Activated T-helper 1 cell treated with anti-CD3 and anti-CD28 coated beads, Interleukin-12 subunit alpha, Interleukin-12 subunit beta, Interleukin-2, Interleukin-4 antibody, amounts not matched to agents 30 ng/mL and 10 ng/mL and 1 ng/mL, durations not matched to agents 14 hours and 24 hours and 36 hours (primary cell): ENCODE measurements around the gene NUDT15. TPM values are rescaled to one million over a fixed set of nuclear protein-coding genes. Genes with fewer than 3 reads are reported as not detected.

Experiments used
- DNase-seq: peaks from one replicate; pipeline ENCODE4 v3.0.0; 2021; ENCODE audit warnings: low spot score
- H3K27ac Mint-ChIP-seq: one replicate; pipeline ENCODE4 v1.8.0; 2021; ENCODE audit warnings: mild to moderate bottlenecking, mixed read lengths
- H3K27me3 Mint-ChIP-seq: one replicate; pipeline ENCODE4 v1.8.0; 2022; ENCODE audit warnings: mild to moderate bottlenecking, moderate library complexity, mixed read lengths; ENCODE audit not compliant: insufficient read depth
- H3K36me3 Mint-ChIP-seq: one replicate; pipeline ENCODE4 v1.8.0; 2021; ENCODE audit warnings: low read depth, mixed read lengths
- H3K4me1 Mint-ChIP-seq: one replicate; pipeline ENCODE4 v1.8.0; 2021; ENCODE audit warnings: low read depth, mixed read lengths
- H3K4me3 Mint-ChIP-seq: one replicate; pipeline ENCODE4 v1.8.0; 2021; ENCODE audit warnings: mild to moderate bottlenecking, moderate library complexity, mixed read lengths
- H3K9me3 Mint-ChIP-seq: one replicate; pipeline ENCODE4 v1.8.0; 2021; ENCODE audit warnings: mixed read lengths
- intact Hi-C: fragments of 100-400 bp; cut with micrococcal nuclease; formaldehyde crosslinking; loops from one replicate; pipeline ENCODE4 v1.15.1; 2024
- total RNA-seq: library from RNA; stranded (reverse); gene quantifications from 2 replicates; pipeline ENCODE4 v1.2.3, GENCODE V29; 2022

NUDT15 gene
- total RNA-seq, 1 donor from 2014 or later = 15.3 TPM

DNA sequence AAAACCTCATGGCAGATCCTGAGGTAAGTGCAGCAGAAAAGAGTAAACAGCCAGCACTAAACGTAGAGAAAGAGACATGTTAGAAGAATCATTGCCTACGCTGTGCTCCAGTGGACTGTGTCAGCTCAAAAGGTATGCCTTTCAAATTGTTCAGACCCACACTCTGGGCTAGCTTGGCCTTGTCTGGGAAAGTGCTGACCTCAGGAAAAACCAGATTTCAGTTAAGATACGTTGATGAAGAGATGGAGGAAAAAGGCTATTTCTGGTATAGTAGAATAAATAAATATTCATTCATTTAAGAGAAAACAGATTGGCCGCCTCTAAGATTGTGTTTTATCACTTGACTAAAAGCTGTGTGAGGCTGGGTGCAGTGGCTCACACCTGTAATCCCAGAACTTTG lies 26.8 kb upstream of the NUDT15 start:
- intact Hi-C loops = no loop called here
- no peak overlapping the region for H3K27ac Mint-ChIP-seq
- no peak overlapping the region for H3K4me3 Mint-ChIP-seq

DNA sequence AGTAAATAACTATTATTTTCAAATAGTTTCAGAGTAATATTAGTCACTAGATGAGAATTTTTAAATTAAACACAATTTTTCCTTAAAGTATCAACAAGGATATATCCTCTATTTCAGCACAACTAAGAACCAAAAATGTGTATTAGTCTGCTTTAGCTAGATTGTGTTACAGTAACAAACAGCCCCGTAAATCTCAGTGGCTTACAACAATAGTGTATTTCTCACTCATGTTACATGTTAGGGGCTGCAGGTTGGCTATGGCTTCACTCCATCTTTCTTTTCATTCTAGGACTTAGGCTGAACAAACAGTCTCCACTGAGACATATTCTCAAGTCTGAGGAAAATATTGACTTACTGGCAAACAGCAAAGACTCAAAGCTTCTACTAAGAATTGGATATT lies 24.9 kb upstream of the NUDT15 start:
- DNase-seq = no peak
- intact Hi-C loops = no loop called here
- no peaks in the 10 kb centered on the region for H3K36me3 Mint-ChIP-seq
- H3K9me3 Mint-ChIP-seq = peaks cover 4% of the 10 kb centered on the region
- H3K27ac Mint-ChIP-seq = no peak overlapping the region
- no peak overlapping the region for H3K4me3 Mint-ChIP-seq
- H3K4me1 Mint-ChIP-seq = no peaks in the 10 kb centered on the region
- H3K27me3 Mint-ChIP-seq = no peaks in the 10 kb centered on the region

More for the DNA sequence above, 26.8 kb upstream of the NUDT15 start:
- DNase-seq = no peak
- no peaks in the 10 kb centered on the region for H3K4me1 Mint-ChIP-seq
- H3K36me3 Mint-ChIP-seq = no peaks in the 10 kb centered on the region
- H3K9me3 Mint-ChIP-seq = peaks cover 4% of the 10 kb centered on the region
- H3K27me3 Mint-ChIP-seq = no peaks in the 10 kb centered on the region

DNA sequence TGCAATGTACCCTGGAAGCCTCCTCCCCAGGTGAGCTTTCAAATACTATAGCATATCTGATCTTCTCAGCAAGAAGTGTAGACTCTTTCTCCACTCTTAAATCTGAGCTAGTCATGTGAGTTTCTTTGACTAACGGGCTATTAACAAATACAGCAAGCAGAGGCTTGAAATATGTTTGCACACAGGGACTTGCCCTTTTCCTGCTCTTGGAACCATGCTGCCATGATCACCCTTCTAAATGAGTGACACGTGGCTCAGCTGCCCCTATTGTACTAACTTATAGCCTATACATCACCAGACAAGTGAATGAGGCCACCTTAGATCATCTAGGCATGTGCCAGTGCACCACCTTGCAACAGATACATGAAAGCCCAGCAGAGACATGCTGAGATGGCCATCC lies 23.2 kb upstream of the NUDT15 start:
- H3K9me3 Mint-ChIP-seq = peaks cover 4% of the 10 kb centered on the region
- no peaks in the 10 kb centered on the region for H3K27me3 Mint-ChIP-seq
- no peaks in the 10 kb centered on the region for H3K4me1 Mint-ChIP-seq
- intact Hi-C loops = no loop called here
- DNase-seq = no peak
- no peak overlapping the region for H3K4me3 Mint-ChIP-seq
- H3K27ac Mint-ChIP-seq = no peak overlapping the region
- H3K36me3 Mint-ChIP-seq = no peaks in the 10 kb centered on the region

DNA sequence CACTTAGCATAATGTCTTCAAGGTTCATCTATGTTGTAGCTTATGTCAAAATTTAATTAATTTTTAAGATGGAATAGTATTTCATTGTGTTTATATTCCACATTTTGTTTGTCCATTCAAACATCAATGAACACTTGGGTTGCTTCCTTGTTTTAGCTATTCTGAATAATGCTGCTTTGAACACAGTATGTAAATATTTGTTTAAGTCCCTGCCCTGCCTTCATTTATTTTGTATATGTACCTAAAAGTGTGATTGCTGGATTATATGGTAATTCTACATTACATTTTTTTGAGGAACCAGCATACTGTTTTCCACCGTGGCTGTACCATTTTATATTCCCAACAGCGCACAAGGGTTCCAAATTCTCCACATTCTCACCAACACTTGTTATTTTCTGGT lies 18.9 kb upstream of the NUDT15 start:
- DNase-seq = no peak
- Mint-ChIP-seq H3K4me3 (no peak overlapping the region), H3K27me3 (no peaks in the 10 kb centered on the region), H3K27ac (no peak overlapping the region), H3K4me1 (no peaks in the 10 kb centered on the region), H3K9me3 (no peaks in the 10 kb centered on the region), H3K36me3 (no peaks in the 10 kb centered on the region)
- intact Hi-C loops = no loop called here

DNA sequence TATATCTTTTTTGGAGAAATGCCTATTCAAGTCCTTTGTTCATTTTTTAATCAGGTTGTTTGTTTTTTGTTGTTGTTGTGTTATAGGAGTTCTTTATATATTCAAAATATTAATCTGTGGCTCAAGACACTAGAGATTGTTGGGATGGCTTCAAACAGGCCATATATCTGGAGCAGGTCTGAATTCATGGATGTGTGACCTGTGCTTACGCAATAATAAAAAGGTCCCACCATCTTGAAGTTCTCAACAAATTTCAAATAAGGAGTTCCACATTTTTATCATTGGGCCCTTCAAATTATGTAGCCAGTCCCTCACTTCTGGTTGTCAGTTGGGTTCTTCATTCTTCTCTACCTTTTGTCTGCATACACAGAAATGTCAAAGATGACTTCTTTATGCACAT lies 17.7 kb upstream of the NUDT15 start:
- intact Hi-C loops = no loop called here
- Mint-ChIP-seq H3K36me3 (no peaks in the 10 kb centered on the region), H3K27me3 (no peaks in the 10 kb centered on the region), H3K27ac (no peak overlapping the region), H3K9me3 (no peaks in the 10 kb centered on the region), H3K4me1 (no peaks in the 10 kb centered on the region), H3K4me3 (no peak overlapping the region)
- DNase-seq = no peak

DNA sequence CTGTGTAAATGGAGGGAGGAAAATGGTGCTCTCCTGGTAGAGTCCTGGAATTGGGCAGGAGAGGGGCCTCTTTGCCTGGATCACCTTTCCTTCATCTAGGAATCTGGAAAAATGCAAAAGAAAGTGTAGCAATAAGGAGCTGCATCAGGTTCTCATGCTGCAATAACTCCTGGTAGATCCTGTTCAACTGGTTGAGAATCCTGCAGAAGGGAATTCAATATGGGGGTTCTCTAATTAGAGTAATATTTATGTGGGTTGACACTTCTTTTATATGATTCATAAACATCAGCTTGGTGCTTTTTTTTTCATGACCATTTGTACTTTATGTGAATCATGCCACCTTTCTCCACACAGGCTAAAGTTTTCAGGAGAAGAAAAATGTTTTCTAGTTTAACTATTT lies 9.5 kb upstream of the NUDT15 start:
- H3K4me1 Mint-ChIP-seq = no peaks in the 10 kb centered on the region
- intact Hi-C loops = no loop called here
- H3K27ac Mint-ChIP-seq = no peak overlapping the region
- H3K9me3 Mint-ChIP-seq = peaks cover 16% of the 10 kb centered on the region
- DNase-seq = no peak
- peaks cover 17% of the 10 kb centered on the region for H3K36me3 Mint-ChIP-seq
- no peaks in the 10 kb centered on the region for H3K27me3 Mint-ChIP-seq
- no peak overlapping the region for H3K4me3 Mint-ChIP-seq

DNA sequence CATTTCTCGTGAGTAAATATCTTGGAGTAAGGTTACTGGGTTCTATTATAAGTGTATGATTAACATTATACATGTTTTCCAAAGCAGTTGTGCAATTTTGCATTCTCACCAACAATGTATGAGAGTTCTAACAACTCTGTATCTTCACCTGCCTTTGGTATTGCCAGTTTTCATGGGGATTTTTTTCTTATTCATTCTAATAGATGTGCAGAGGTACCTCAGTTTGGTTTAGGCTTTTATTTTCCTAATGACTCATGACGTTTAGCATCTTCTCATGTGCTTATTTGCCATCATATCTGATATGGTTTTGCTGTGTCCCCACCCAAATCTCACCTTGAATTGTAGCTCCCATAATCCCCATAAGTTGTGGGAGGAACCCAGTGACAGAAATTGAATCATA lies 7.7 kb upstream of the NUDT15 start:
- Mint-ChIP-seq H3K27ac (no peak overlapping the region), H3K9me3 (peaks cover 16% of the 10 kb centered on the region), H3K36me3 (peaks cover 21% of the 10 kb centered on the region)

DNA sequence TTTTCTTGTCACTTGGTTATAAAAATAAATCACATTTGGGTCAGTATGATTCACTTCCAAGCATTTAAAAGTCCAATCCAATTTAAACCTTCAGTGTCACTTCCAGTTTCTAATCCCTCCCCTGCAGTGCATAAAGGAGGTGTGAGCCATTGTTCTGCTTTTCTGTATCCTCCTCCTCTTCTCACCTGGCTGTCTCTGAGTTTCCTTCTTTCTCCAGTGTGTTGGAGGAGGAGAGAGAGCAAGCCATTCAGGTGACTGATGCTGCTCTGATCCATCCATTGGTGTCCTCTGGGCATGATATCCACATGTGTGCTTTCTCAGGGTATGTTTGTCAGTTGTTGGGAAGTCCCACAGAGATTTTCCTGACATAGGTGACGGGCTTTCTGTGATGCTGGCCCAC lies 1.2 kb downstream of the NUDT15 start:
- H3K9me3 Mint-ChIP-seq = no peaks in the 10 kb centered on the region
- peak overlapping the region; percentile 99 for H3K27ac Mint-ChIP-seq
- intact Hi-C loops = loop anchor here (1.0 to 5.0 kb wide), 9 partner anchors 195 to 1986 kb away; partner anchors contain the start of genes ESD, ITM2B, RB1 and ZC3H13
- H3K36me3 Mint-ChIP-seq = peaks cover 33% of the 10 kb centered on the region
- H3K4me1 Mint-ChIP-seq = peaks cover 58% of the 10 kb centered on the region
- DNase-seq = no peak
- no peaks in the 10 kb centered on the region for H3K27me3 Mint-ChIP-seq
- peak overlapping the region; percentile 98 for H3K4me3 Mint-ChIP-seq

More for the DNA sequence above, 7.7 kb upstream of the NUDT15 start:
- no peaks in the 10 kb centered on the region for H3K27me3 Mint-ChIP-seq
- H3K4me1 Mint-ChIP-seq = peaks cover 5% of the 10 kb centered on the region
- no peak for DNase-seq
- H3K4me3 Mint-ChIP-seq = no peak overlapping the region
- intact Hi-C loops = no loop called here

DNA sequence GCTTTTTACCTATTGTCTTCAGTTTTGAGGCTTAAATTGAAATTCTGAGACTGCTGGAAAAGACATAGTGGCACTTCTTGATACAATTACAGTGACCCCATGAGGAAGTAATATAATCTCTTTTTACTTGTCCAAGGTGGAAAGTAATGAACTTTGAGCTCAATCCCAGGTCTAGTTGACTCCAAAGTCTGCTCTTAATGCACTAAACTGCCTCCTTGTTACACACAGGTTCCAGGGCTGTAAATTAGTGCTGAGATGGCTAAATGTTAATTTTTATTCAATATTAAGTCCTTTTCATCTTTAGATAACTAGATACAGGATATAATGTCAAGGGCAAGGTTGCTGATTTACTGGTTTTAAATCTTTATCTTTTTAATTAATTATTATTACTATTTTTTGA lies 2.5 kb downstream of the NUDT15 start:
- H3K9me3 Mint-ChIP-seq = no peaks in the 10 kb centered on the region
- no peak overlapping the region for H3K27ac Mint-ChIP-seq
- peaks cover 57% of the 10 kb centered on the region for H3K4me1 Mint-ChIP-seq
- DNase-seq = no peak
- intact Hi-C loops = loop anchor here (5.0 kb wide), 1 partner anchor 37 kb away; no protein-coding TSS in a partner anchor
- H3K27me3 Mint-ChIP-seq = no peaks in the 10 kb centered on the region
- peak overlapping the region; percentile 10 for H3K4me3 Mint-ChIP-seq
- peaks cover 27% of the 10 kb centered on the region for H3K36me3 Mint-ChIP-seq

DNA sequence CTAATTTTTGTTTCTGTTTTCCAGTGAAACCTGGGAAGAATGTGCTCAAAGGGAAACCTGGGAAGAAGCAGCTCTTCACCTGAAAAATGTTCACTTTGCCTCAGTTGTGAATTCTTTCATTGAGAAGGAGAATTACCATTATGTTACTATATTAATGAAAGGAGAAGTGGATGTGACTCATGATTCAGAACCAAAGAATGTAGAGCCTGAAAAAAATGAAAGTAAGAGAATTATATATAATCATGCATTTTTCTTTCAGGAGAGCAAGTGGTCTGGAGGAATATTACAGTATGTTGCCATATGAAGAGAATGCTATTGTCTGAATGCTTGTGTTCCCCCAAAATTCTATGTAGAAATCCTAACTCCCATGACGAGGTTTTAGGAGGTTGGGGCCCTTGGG lies 3.4 kb downstream of the NUDT15 start:
- Mint-ChIP-seq H3K4me1 (peaks cover 57% of the 10 kb centered on the region), H3K36me3 (peaks cover 28% of the 10 kb centered on the region), H3K27me3 (no peaks in the 10 kb centered on the region), H3K27ac (no peak overlapping the region), H3K4me3 (no peak overlapping the region), H3K9me3 (no peaks in the 10 kb centered on the region)
- intact Hi-C loops = loop anchor here (5.0 kb wide), 1 partner anchor 36 kb away; no protein-coding TSS in a partner anchor
- no peak for DNase-seq

DNA sequence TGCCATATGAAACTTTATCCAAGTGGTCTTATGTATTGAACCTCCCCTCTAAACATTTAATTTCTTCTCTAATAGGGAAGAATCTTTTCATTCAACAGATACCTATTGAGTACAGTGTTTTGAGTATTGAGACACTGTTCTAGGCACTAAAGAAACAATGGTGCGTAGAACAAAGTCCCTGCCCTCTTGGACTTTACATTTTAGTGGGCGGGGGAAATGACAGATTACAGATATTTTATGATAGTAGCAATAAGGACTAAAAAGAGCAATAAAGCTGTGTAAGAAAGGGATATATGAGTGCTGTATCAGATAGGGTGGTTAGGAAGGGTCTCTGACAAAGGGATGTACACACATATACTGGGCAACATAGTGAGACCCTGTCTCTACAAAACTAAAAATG lies 5.4 kb downstream of the NUDT15 start:
- Mint-ChIP-seq H3K9me3 (no peaks in the 10 kb centered on the region), H3K36me3 (peaks cover 34% of the 10 kb centered on the region), H3K4me1 (peaks cover 44% of the 10 kb centered on the region), H3K27ac (peak overlapping the region; percentile 7), H3K4me3 (no peak overlapping the region), H3K27me3 (no peaks in the 10 kb centered on the region)
- intact Hi-C loops = loop anchor here (5.0 kb wide), 1 partner anchor 34 kb away; no protein-coding TSS in a partner anchor
- no peak for DNase-seq

DNA sequence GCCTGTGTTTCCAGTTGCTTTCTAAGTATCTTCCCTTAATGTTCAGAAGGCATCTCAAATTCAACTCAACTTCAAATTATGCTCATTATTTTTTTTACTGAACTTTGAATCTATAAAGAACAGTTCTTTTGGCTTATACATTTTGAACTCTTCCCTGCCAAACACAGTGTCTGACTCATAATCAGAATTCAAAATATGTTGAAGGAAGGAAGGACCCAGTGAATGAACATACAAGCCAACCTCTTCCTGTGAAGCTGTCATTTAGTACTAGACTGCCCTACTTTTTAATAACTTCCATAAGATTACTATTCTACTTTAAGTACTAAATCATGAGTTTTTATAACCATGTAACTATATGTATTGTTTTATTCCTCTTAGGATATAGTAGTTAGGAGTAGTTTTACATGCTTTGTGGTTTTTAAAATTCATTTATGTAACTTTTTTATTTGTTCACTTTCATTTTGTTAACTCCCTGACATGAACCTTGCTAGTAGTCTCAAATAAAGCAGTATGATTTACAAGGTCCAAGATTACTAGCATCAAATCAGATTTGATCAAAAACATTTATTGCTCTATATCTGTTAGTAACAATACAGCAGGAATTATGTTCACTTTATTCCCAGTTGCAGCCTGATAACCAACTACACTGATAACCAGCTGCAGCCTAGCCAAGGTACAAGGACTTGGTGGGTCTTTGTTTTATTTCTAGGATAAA lies 6.4 kb downstream of the NUDT15 start:
- H3K4me3 Mint-ChIP-seq = peak overlapping the region; percentile 24
- peaks cover 39% of the 10 kb centered on the region for H3K36me3 Mint-ChIP-seq
- H3K4me1 Mint-ChIP-seq = peaks cover 37% of the 10 kb centered on the region
- DNase-seq = no peak
- H3K27me3 Mint-ChIP-seq = no peaks in the 10 kb centered on the region
- H3K27ac Mint-ChIP-seq = peak overlapping the region; percentile 71
- intact Hi-C loops = loop anchor here (5.0 kb wide), 1 partner anchor 33 kb away; no protein-coding TSS in a partner anchor
- no peaks in the 10 kb centered on the region for H3K9me3 Mint-ChIP-seq

DNA sequence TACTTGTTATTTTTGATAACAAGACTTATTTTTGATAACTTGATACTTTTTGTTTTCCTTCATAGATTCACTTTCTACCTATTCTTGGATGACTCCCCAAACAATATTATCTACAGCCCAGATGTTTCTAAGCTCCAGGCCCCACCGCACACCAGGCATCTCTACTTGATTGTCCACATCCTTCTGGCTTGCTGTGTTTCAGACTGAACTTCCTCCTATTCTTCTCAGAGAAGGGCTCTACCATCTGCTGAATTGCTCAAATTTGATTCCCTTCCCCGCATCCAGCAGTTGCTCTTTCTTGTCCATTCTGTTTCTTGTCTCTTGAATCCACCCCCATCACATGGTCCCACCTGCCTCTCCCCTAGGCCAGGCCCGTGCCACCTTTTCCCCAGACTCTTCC lies 13.0 kb downstream of the NUDT15 start:
- Mint-ChIP-seq H3K27me3 (no peaks in the 10 kb centered on the region), H3K27ac (no peak overlapping the region), H3K4me3 (no peak overlapping the region), H3K4me1 (peaks cover 4% of the 10 kb centered on the region), H3K36me3 (peaks cover 31% of the 10 kb centered on the region), H3K9me3 (no peaks in the 10 kb centered on the region)
- DNase-seq = no peak
- intact Hi-C loops = no loop called here
